ENCODE data around the gene C12orf43.
A peak's percentile ranks its signal among the peaks of the same experiment; 100 is the strongest.

Gene C12orf43

DNA sequence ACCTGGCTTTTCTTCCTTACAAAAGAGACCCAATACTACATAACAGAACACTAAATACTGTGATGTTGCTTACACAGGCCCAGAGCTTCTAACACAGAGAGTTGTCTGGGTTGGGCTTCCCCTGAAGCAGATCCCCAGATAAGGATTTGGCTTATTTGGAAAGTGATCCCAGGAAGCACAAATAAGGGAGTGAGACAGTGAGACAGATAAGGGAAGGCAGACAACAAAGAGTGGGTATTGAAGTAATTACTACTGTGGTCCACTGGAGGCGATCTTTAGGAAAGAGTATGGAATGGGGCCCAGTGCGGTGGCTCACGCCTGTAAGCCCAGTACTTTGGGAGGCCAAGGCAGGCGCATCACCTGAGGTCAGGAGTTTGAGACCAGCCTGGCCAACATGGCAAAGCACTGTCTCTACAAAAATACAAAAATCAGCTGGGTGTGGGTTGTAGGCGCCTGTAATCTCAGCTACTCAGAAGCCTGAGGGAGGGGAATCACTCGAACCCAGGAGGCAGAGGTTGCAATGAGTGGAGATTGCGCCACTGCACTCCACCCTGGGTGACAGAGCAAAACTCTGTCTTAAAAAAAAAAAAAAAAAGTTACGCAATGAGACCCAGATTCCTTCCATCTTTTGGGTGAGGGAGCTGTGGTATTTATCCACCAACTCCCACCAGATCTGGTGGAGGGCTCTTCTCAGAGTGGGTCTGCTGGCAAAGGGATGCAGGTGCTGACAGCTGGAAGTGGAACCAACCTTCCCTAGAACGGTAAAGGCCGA lies 10.2 kb upstream of the C12orf43 start:
- no peak for DNase-seq

GRCh38 chr12:121025442-121026226 lies 9.3 kb upstream of the C12orf43 start:
- no peak for DNase-seq

GRCh38 chr12:121023799-121024198 lies 7.5 kb upstream of the C12orf43 start:
- DNase-seq = no peak

DNA sequence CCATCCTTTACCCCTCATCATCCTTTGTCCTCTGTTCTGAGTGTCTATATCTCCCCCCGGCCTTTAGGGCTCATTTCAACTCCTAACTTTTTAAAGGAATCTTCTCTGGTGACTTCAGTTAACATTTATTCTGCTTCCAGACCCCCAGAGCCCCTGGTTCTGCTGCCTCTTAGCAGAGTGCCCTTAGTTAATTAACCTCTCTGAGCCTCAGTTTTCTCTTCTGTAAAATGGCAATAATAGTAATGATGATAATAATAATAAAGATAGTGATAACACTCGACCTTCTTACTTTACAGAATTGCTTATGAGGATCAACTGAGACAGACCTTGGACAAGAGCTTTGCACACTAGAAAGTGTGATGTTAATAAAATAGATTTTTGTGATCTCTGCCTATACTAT lies 6.4 kb upstream of the C12orf43 start:
- DNase-seq = no peak

- no peak for DNase-seq
These were observed 5.5 kb upstream of the C12orf43 start for GRCh38 chr12:121021754-121022153.

DNA sequence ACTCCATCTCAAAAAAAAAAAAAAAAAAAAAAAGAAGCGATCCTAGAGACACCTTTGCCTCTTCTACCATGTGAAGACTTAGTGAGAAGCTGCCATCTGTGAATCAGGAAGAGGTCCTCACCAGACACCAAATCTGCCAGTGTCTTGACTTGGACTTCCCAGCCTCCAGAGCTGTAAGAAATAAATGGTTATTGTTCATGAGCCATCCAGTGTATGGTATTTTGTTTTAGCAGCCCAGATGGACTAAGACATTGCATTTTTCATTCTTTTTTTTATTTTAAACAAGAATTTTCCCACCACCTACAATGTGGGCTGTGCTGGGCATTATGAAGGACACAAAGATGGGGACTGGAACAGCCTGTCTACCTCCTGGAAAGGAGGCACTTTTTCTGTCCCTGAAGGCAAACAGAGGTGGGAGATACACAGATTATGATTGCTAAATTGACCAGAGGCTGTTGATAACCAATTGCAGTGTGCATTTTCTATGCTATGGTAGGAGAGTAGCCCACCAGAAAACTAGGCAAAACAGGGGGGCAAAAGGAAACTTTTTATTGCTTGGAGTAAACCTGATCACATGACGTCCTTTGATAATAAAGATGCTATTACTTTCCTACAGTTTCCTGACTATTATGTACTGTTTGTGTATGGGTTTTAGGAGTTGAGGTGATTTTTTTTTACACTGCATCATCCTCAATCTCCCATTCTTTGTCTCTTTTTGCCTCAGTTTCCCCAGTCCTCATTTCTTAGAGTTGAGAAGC lies 2.8 kb upstream of the C12orf43 start:
- no peak for DNase-seq

DNA sequence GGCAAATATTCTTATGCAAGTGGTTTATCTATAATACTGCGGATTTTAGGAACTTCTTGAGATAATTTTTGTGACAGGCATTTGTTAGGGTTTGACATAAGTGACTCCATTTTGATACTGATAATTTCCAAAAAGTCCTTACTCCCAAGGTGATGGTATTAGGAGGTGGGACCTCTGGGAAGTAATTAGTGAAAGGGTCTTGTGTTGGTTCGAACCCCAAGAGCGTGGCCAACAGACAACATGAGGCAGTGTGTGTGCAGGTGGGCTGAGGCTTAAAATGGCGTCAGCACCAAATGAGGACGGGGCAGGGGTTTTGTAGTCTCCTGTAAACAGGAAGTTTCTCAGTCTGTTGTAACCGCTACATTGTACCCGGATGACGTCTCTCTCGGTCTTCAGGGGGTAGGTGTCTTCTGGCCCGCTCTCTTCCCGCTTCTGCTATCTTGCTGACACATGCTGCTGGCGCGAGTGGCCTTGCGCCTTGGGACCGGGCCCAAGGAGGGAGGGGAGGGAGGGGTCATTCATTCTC lies 1.7 kb upstream of the C12orf43 start:
- DNase-seq = no peak

DNA sequence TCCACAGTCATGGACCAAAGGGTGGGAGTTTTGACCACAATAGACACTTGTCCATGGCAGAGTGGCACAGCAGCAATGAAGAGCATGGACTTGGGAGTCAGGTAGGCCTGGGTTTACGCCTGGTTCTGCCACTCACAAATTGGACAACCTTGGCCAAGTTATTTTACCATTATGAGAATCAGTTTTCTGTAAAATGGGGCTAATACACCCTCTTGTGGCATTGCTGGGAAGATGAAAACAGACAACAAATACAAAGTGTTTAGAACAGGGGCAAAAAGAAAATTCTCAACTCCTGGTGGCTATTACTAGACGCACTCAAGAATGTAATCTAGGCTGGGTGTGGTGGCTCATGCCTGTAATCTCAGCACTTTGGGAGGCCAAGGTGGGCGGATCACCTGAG lies 2.6 kb downstream of the C12orf43 start:
- no peak for DNase-seq

DNA sequence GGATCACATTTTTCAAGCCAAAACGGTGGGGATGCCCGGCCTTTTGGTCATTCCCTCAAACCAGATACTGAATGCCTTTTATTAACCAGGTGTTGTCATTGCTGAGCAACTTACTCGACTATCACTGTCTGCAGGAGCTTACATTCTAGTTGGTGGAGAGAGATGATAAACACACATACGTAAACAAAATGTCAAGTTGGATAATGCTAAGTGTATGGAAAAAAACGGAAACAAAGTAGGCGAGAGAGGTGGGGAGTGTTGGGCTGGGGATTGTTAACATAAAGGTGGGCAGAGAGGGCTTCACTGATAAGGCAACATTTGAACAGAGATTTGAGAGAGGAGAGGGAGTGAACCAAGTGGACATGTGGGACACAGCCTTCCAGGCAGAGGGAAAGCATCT lies 4.5 kb downstream of the C12orf43 start:
- DNase-seq = no peak

DNA sequence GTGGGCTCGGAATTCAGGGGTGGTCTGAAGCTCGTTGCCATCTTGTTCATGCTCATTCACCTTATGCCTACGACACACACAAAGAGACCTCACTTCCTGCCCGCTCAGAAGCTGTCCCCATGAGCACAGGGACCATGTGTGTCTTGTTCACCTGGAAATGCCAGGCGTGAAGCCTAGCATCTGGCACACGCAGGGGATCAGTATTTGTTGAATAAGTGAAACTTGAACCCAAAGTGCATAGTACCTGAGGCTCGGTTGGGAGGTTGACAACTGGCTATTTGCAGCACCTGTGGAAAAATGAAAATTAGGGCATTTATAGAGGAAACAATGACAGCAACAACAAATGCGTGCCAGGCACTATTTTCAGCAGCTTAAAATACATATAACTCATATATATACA lies 5.4 kb downstream of the C12orf43 start:
- DNase-seq = no peak

DNA sequence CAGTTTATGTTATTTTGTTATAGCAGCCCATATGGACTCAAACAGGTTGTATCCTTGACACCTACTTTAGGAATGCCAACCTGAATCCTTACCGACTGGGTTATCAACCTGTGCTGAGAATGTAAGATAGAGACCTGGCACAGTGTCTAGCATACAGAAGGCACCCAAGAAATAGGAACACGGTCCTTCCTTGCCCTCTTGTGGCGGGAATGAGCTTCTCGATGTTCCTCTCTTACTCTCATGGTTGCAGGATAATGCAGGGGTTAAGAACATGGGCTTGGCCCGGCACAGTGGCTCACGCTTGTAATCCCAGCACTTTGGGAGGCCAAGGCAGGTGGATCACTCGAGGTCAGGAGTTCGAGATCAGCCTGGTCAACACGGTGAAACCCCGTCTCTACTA lies 6.5 kb downstream of the C12orf43 start:
- DNase-seq = no peak

GRCh38 chr12:121008347-121009098 lies 7.8 kb downstream of the C12orf43 start:
- no peak for DNase-seq

DNA sequence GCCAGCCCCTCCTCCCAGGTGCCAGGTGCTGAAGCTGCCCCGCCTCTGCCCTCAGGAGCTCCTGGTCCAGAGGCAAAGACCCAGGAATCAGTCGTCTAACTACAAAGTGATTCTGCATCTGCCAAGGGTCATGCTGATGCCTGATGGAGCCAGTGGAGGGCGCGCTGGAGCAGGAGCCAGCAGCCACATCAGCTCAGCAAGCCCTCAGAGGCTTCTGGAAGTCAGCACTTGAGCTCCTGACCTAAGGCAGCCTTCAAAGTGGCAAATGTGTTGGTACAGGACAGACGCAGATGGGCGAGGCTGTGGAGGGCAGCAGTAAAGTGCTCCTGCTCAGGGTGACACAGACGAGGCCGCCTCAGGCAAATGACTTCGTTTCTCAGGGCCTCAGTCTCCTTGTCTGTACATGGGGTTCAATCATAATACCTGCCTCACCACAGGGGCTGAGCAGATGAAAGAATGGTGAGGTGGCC lies 10.9 kb downstream of the C12orf43 start:
- DNase-seq = peak; percentile 74

DNA sequence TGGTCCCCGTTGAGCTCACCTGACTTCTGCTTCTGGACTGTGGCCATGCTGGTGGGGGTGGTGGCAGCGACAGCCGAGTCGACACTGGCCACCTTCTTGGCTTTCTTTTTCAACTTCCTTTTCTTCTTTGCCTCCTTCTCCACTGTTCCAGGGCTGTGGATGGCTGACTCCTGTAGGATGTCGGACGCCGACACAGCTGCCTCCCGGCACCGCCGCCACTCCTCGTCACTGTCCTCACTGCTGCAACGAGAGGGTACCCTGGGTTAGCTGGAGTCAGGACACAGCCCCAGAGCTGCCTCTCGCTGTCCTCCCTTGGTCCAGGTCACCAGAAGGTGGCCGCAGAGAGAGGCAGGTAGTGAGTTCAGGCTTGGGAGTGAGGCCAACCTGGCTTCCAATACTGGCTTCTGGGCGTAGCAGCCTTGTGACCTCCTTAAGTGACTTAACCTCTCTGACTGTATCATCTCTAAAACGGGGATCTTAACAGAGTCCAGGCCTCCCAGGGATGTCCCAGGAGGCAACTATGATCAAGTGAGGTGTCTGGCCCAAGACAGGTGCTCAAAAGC lies 12.0 kb downstream of the C12orf43 start:
- no peak for DNase-seq

DNA sequence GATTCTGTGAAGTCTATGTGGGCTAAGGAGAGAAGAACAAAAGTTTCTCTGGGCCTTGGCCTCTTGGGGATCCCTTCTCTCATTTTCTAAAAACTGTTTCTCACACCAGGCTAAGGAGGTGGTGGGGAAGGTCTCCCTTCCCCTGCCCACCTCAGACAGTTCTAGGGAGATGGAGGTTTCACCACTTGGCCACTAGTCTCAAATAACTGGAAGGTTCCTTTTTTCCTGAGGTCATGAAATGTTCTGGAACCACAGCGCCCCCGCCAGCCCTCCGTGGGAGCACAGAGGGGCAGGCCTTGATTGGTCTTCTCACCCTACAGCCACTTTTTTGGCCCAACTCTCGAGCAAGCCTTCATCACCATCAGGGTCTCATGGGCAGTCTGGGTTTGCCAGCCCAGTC lies 12.6 kb downstream of the C12orf43 start:
- no peak for DNase-seq

- DNase-seq = no peak
These were observed 14.3 kb downstream of the C12orf43 start for GRCh38 chr12:121001841-121002483.

DNA sequence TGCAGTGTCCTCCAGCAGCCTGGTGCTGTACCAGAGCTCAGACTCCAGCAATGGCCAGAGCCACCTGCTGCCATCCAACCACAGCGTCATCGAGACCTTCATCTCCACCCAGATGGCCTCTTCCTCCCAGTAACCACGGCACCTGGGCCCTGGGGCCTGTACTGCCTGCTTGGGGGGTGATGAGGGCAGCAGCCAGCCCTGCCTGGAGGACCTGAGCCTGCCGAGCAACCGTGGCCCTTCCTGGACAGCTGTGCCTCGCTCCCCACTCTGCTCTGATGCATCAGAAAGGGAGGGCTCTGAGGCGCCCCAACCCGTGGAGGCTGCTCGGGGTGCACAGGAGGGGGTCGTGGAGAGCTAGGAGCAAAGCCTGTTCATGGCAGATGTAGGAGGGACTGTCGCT lies 15.2 kb downstream of the C12orf43 start:
- DNase-seq = no peak

DNA sequence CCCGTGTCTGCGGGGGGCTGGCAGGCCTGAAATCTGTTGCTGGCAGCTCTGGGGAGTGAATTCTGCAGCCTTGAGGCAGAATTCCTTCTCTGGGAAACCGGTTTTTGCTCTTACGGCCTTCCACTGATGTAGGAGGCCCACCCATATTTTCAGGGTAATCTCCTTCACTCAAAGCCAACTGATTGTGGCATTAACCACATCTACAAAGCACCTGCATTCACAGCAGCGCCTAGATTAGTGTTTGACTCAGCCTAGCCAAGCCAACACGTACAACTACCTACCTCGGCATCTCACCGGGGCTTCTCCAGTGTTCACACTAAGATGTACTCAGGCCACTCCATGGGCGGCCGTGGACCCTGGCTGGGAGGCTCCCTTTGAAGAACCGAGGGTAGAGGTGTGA lies 15.8 kb downstream of the C12orf43 start:
- DNase-seq = no peak

- DNase-seq = no peak
These were observed 16.8 kb downstream of the C12orf43 start for GRCh38 chr12:120999191-121000120.

- no peak for DNase-seq
These were observed 17.9 kb downstream of the C12orf43 start for GRCh38 chr12:120998435-120998834.

- no peak for DNase-seq
These were observed 18.8 kb downstream of the C12orf43 start for GRCh38 chr12:120997448-120997847.
